NOMO-1 (cell line): Measurements from ENCODE around the gene FRMD4A.
"Not testable (repeated sequence)": the region's sequence is repeated elsewhere in the genome, so short reads cannot be mapped to it uniquely, and the experiment has no call there.

ENCODE experiments used
- DNase-seq, 2 experiments: peaks; one replicate each; lab custom pipeline; 2025; ENCODE audit not compliant: unreplicated experiment in 2 of 2; lab: John Stamatoyannopoulos, UW

FRMD4A gene

GRCh38 chr10:13834581-13835286, 496.0 kb downstream of the FRMD4A start:
- no peak for DNase-seq

- DNase-seq: peak; percentile 72 to 82
Observed at GRCh38 chr10:13831711-13832141, 499.0 kb downstream of the FRMD4A start.

GRCh38 chr10:13830385-13830784, 500.3 kb downstream of the FRMD4A start:
- no peak for DNase-seq

- no peak for DNase-seq
Observed at GRCh38 chr10:13829790-13830189, 500.9 kb downstream of the FRMD4A start.

- not testable (repeated sequence) for DNase-seq
Observed at GRCh38 chr10:13828284-13828683, 502.4 kb downstream of the FRMD4A start.

- no peak for DNase-seq
Observed at GRCh38 chr10:13827076-13827797, 503.5 kb downstream of the FRMD4A start.

- DNase-seq: no peak
Observed at GRCh38 chr10:13823709-13824405, 506.9 kb downstream of the FRMD4A start.

- DNase-seq: no peak
Observed at GRCh38 chr10:13823096-13823708, 507.5 kb downstream of the FRMD4A start.

- DNase-seq: no peak
Observed at GRCh38 chr10:13822490-13822889, 508.2 kb downstream of the FRMD4A start.

- no peak for DNase-seq
Observed at GRCh38 chr10:13820964-13821337, 509.8 kb downstream of the FRMD4A start.

GRCh38 chr10:13820119-13820963, 510.4 kb downstream of the FRMD4A start:
- DNase-seq: no peak

GRCh38 chr10:13816195-13816925, 514.4 kb downstream of the FRMD4A start:
- no peak for DNase-seq

- no peak for DNase-seq
Observed at GRCh38 chr10:13815756-13816155, 515.0 kb downstream of the FRMD4A start.

- DNase-seq: no peak
Observed at GRCh38 chr10:13813550-13813949, 517.2 kb downstream of the FRMD4A start.

- DNase-seq: no peak
Observed at GRCh38 chr10:13812804-13813203, 517.9 kb downstream of the FRMD4A start.

- no peak for DNase-seq
Observed at GRCh38 chr10:13810568-13810967, 520.2 kb downstream of the FRMD4A start.

- DNase-seq: no peak
Observed at GRCh38 chr10:13809427-13809826, 521.3 kb downstream of the FRMD4A start.

- DNase-seq: no peak
Observed at GRCh38 chr10:13808556-13809391, 522.0 kb downstream of the FRMD4A start.

- DNase-seq: no peak
Observed at GRCh38 chr10:13806419-13806818, 524.3 kb downstream of the FRMD4A start.
